Measurements from ENCODE around the gene IL9R.
"Not testable (repeated sequence)": the region's sequence is repeated elsewhere in the genome, so short reads cannot be mapped to it uniquely, and the experiment has no call there.

The IL9R gene

GRCh38 chrX:155998761-155999510, 1.4 kb downstream of the IL9R start:
- no peak for DNase-seq

- DNase-seq: not testable (repeated sequence)
Observed at GRCh38 chrX:155999751-156000150, 2.3 kb downstream of the IL9R start.

GRCh38 chrX:156000361-156000926, 2.9 kb downstream of the IL9R start:
- no peak for DNase-seq

- DNase-seq: no peak
Observed at GRCh38 chrX:156001001-156001666, 3.6 kb downstream of the IL9R start.

DNA sequence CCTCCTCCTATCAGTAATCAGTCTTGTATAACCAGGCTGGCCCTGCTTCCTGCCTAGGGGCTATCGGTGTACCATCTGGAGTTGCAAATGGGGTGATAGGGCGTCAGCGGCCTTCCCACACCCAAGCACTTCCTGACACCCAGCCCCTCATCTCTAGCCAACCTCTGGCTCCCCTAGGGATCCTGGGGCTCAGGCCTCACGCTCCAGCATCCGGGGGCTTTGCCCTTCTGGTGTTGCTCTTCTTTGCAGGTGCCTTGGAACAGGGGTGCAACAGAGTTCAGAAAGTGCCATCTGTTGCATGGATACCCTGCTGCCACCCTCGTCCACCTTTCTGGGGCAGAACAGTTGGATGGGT, 4.1 kb downstream of the IL9R start:
- DNase-seq: no peak

GRCh38 chrX:156002507-156002906, 5.0 kb downstream of the IL9R start:
- DNase-seq: no peak

- DNase-seq: no peak
Observed at GRCh38 chrX:156003486-156004185, 6.1 kb downstream of the IL9R start.

- DNase-seq: no peak
Observed at GRCh38 chrX:156004256-156004655, 6.8 kb downstream of the IL9R start.

DNA sequence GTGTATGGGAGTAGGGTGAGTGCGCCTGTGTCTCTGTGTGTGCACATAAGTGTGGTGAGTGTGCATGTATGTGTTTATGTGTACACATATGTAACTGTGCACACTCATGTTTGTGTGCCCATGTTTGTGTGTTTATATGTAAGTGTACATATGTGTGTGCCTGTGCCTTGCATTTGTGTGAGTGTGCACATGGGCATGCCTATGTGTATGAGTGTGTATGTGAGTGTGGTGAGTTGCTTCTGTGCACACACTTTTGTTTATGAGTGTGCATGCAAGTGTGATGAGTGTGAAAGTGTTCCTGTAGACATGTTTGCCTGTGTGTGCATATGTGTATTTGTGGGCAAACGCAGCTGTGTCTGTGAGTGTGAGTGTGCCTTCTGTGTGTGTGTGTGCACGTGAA, 7.2 kb downstream of the IL9R start:
- DNase-seq: no peak

DNA sequence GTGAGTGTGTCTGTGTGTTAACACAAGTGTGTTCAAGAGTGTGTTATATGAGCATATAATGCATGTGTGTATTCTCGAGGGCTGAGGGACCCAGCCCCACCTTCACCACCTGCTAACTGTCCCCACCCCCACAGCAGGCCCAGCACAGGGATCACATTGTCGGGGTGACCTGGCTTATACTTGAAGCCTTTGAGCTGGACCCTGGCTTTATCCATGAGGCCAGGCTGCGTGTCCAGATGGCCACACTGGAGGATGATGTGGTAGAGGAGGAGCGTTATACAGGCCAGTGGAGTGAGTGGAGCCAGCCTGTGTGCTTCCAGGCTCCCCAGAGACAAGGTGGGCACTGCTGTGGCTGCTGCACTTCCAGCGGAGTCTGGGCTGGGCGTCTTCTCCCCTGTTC, 7.6 kb downstream of the IL9R start:
- no peak for DNase-seq

- DNase-seq: not testable (repeated sequence)
Observed at GRCh38 chrX:156006468-156006867, 9.0 kb downstream of the IL9R start.

DNA sequence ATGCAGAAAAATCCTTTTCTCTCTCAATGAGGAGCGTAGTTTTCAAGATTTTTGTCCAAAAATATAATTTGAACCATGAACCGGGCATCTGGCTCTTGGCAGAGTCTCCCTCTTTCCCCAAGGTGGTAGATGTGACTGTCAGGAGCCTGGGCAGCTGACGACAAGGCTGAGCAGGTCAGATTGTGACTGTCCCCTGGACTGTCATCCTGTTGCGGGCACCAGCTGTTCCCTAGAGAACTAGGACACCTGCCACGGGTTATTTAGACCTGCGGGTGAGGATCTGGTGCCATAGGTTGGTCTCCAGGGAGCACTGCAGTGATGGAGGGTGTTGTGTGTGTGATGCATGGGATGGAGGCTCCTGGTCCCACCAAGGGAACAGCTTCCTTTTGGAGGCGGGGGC, 10.9 kb downstream of the IL9R start:
- not testable (repeated sequence) for DNase-seq

- DNase-seq: no peak
Observed at GRCh38 chrX:156008915-156009314, 11.4 kb downstream of the IL9R start.

DNA sequence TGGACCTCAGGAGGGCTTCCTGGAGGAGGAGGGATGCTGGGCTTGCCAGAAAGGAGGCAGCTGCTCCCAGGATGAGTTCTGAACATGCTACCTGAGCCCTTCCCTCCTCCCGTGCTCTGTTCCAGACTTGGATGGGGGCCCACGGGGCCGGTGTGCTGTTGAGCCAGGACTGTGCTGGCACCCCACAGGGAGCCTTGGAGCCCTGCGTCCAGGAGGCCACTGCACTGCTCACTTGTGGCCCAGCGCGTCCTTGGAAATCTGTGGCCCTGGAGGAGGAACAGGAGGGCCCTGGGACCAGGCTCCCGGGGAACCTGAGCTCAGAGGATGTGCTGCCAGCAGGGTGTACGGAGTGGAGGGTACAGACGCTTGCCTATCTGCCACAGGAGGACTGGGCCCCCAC, 12.2 kb downstream of the IL9R start:
- not testable (repeated sequence) for DNase-seq

DNA sequence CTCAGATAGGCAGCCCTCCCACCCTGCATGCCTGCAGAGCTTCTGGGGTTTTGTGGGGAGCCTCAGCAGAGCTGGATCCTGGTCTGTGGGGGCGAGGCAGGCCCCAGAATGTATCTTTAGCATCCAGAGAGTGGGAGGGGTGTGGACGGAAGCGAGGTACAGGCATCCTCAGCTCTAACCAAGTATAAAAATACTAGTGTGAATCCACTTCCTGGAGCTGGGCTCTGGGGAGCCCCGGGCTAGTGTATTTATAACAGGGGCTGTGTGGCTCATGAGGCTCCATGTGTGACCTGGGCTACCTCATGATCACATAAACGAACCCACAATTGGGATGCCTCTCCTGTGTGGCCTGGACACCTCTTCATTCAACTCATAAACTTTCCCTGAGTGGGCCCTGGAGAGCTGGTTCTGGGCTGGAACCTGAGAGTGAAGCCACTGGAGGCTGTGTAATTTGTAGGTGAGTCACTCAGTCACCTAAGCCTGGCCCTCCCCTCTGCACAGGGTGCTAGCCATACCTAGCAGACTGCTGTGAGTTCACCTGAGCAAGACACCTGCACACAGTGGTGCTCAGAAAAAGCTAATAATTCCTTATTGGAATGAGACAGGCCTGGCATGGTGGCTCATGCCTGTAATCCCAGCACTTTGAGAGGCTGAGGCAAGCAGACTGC, 15.9 kb downstream of the IL9R start:
- DNase-seq: not testable (repeated sequence)

DNA sequence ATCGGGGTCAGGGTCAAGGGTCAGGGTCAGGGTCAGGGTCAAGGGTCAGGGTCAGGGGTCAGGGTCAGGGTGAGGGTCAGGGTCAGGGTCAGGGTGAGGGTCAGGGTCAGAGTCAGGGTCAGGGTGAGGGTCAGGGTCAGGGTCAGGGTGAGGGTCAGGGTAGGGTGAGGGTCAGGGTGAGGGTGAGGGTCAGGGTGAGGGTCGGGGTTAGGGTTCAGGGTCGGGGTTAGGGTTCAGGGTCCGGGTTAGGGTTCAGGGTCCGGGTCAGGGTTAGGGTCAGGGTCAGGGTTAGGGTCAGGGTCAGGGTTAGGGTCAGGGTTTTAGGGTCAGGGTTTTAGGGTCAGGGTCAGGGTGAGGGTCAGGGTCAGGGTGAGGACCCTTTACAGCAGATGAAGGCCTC, 22.4 kb downstream of the IL9R start:
- not testable (repeated sequence) for DNase-seq

- DNase-seq: not testable (repeated sequence)
Observed at GRCh38 chrX:156023002-156023401, 25.5 kb downstream of the IL9R start.

- not testable (repeated sequence) for DNase-seq
Observed at GRCh38 chrX:156024949-156025492, 27.5 kb downstream of the IL9R start.

GRCh38 chrX:156028653-156029237, 31.2 kb downstream of the IL9R start:
- DNase-seq: not testable (repeated sequence)

- not testable (repeated sequence) for DNase-seq
Observed at GRCh38 chrX:156029296-156029695, 31.8 kb downstream of the IL9R start.

DNA sequence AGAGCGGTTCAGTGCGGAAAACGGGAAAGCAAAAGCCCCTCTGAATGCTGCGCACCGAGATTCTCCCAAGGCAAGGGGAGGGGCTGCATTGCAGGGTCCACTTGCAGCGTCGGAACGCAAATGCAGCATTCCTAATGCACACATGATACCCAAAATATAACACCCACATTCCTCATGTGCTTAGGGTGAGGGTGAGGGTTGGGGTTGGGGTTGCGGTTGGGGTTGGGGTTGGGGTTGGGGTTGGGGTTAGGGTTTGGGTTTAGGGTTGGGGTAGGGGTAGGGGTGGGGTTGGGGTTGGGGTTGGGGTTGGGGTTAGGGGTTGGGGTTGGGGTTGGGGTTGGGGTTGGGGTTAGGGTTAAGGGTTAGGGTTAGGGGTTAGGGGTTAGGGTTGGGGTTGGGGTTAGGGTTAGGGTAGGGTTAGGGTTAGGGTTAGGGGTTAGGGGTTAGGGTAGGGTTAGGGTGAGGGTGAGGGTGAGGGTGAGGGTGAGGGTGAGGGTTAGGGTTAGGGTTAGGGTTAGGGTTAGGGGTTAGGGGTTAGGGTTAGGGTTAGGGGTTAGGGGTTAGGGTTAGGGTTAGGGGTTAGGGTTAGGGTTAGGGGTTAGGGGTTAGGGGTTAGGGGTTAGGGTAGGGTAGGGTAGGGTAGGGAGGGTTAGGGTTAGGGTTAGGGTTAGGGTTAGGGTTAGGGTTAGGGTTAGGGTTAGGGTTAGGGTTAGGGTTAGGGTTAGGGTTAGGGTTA, 32.4 kb downstream of the IL9R start:
- DNase-seq: not testable (repeated sequence)

DNA sequence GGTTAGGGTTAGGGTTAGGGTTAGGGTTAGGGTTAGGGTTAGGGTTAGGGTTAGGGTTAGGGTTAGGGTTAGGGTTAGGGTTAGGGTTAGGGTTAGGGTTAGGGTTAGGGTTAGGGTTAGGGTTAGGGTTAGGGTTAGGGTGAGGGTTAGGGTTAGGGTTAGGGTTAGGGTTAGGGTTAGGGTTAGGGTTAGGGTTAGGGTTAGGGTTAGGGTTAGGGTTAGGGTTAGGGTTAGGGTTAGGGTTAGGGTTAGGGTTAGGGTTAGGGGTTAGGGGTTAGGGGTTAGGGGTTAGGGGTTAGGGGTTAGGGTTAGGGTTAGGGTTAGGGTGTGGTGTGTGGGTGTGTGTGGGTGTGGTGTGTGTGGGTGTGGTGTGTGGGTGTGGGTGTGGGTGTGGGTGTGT, 33.0 kb downstream of the IL9R start:
- DNase-seq: not testable (repeated sequence)

Measured in activated CD4-positive, CD25-positive, alpha-beta regulatory T cell treated with anti-CD3 and anti-CD28 coated beads, Interleukin-2, amount 50 U/mL, for 72 hours (primary cell).